ENCODE measurements around the gene CORO6. TPM values are rescaled to one million over a fixed set of nuclear protein-coding genes. Genes with fewer than 3 reads are reported as not detected.
A peak's percentile ranks its signal among the peaks of the same experiment; 100 is the strongest.

CORO6 gene
- total and polyA plus RNA-seq, 2 of the 13 experiments (the other 11 are each of a cell fraction or from before 2014, with no cell fraction given), result 0.42 to 0.82 TPM

DNA sequence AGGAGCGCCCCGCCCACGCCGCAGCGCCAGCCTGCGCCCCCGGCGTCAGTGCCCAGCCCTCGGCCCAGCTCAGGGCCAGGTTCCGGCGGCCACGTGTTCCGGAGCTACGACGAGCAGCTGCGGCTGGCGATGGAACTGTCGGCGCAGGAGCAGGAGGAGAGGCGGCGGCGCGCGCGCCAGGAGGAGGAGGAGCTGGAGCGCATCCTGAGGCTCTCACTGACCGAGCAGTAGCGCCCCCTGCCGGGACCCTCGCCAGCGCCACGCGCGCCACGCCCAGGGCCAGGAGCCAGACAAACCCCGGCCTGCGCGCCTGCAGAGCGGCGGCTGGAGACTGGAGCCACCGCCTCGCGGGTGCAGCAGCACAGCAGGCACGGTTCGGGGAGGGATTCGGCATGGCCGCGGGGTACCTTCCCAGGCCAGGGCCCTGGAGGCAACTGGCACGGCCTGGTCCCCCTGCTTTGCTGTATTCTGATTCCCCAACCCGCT, 9.3 kb downstream of the CORO6 start (continued):
- TF ChIP-seq, protein P1, sequence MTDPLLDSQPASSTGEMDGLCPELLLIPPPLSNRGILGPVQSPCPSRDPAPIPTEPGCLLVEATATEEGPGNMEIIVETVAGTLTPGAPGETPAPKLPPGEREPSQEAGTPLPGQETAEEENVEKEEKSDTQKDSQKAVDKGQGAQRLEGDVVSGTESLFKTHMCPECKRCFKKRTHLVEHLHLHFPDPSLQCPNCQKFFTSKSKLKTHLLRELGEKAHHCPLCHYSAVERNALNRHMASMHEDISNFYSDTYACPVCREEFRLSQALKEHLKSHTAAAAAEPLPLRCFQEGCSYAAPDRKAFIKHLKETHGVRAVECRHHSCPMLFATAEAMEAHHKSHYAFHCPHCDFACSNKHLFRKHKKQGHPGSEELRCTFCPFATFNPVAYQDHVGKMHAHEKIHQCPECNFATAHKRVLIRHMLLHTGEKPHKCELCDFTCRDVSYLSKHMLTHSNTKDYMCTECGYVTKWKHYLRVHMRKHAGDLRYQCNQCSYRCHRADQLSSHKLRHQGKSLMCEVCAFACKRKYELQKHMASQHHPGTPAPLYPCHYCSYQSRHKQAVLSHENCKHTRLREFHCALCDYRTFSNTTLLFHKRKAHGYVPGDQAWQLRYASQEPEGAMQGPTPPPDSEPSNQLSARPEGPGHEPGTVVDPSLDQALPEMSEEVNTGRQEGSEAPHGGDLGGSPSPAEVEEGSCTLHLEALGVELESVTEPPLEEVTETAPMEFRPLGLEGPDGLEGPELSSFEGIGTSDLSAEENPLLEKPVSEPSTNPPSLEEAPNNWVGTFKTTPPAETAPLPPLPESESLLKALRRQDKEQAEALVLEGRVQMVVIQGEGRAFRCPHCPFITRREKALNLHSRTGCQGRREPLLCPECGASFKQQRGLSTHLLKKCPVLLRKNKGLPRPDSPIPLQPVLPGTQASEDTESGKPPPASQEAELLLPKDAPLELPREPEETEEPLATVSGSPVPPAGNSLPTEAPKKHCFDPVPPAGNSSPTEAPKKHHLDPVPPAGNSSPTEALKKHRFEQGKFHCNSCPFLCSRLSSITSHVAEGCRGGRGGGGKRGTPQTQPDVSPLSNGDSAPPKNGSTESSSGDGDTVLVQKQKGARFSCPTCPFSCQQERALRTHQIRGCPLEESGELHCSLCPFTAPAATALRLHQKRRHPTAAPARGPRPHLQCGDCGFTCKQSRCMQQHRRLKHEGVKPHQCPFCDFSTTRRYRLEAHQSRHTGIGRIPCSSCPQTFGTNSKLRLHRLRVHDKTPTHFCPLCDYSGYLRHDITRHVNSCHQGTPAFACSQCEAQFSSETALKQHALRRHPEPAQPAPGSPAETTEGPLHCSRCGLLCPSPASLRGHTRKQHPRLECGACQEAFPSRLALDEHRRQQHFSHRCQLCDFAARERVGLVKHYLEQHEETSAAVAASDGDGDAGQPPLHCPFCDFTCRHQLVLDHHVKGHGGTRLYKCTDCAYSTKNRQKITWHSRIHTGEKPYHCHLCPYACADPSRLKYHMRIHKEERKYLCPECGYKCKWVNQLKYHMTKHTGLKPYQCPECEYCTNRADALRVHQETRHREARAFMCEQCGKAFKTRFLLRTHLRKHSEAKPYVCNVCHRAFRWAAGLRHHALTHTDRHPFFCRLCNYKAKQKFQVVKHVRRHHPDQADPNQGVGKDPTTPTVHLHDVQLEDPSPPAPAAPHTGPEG (CRISPR knock-in tag; IDR thresholded peaks at IDR 0.05), result no peak
- peak; percentile 32; the same call in 1 of the 2 replicates for TF ChIP-seq PHF21A (CRISPR knock-in tag; IDR thresholded peaks at IDR 0.05)
- TF ChIP-seq, protein P2, sequence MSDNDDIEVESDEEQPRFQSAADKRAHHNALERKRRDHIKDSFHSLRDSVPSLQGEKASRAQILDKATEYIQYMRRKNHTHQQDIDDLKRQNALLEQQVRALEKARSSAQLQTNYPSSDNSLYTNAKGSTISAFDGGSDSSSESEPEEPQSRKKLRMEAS (IDR thresholded peaks at IDR 0.05), result peak; percentile 98
- peak; percentile 52 for TF ChIP-seq BCL6 (CRISPR knock-in tag; IDR thresholded peaks at IDR 0.05)
- TF ChIP-seq, protein P3, sequence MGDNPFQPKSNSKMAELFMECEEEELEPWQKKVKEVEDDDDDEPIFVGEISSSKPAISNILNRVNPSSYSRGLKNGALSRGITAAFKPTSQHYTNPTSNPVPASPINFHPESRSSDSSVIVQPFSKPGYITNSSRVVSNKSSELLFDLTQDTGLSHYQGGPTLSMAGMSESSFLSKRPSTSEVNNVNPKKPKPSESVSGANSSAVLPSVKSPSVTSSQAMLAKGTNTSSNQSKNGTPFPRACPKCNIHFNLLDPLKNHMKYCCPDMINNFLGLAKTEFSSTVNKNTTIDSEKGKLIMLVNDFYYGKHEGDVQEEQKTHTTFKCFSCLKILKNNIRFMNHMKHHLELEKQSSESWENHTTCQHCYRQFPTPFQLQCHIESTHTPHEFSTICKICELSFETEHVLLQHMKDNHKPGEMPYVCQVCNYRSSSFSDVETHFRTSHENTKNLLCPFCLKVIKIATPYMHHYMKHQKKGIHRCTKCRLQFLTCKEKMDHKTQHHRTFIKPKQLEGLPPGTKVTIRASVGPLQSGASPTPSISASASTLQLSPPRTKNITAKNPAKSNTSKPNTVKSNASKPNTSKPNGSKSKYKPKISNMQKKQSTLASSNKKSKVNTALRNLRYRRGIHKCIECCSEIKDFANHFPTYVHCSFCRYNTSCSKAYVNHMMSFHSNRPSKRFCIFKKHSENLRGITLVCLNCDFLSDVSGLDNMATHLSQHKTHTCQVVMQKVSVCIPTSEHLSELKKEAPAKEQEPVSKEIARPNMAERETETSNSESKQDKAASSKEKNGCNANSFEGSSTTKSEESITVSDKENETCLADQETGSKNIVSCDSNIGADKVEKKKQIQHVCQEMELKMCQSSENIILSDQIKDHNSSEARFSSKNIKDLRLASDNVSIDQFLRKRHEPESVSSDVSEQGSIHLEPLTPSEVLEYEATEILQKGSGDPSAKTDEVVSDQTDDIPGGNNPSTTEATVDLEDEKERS (CRISPR knock-in tag; IDR thresholded peaks at IDR 0.05), result no peak
- TF ChIP-seq SNAPC2 (CRISPR knock-in tag; IDR thresholded peaks at IDR 0.05), result no peak
- TF ChIP-seq, protein P4, sequence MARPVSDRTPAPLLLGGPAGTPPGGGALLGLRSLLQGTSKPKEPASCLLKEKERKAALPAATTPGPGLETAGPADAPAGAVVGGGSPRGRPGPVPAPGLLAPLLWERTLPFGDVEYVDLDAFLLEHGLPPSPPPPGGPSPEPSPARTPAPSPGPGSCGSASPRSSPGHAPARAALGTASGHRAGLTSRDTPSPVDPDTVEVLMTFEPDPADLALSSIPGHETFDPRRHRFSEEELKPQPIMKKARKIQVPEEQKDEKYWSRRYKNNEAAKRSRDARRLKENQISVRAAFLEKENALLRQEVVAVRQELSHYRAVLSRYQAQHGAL (CRISPR knock-in tag; IDR thresholded peaks at IDR 0.05; ENCODE audit: not compliant biosample characterization), result no peak
- TF ChIP-seq, protein P5, sequence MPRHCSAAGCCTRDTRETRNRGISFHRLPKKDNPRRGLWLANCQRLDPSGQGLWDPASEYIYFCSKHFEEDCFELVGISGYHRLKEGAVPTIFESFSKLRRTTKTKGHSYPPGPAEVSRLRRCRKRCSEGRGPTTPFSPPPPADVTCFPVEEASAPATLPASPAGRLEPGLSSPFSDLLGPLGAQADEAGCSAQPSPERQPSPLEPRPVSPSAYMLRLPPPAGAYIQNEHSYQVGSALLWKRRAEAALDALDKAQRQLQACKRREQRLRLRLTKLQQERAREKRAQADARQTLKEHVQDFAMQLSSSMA (CRISPR knock-in tag; IDR thresholded peaks at IDR 0.05), result no peak
- no peak for TF ChIP-seq FOSL1 (CRISPR knock-in tag; IDR thresholded peaks at IDR 0.05; ENCODE audit: borderline replicate concordance)
- TF ChIP-seq, protein P6, sequence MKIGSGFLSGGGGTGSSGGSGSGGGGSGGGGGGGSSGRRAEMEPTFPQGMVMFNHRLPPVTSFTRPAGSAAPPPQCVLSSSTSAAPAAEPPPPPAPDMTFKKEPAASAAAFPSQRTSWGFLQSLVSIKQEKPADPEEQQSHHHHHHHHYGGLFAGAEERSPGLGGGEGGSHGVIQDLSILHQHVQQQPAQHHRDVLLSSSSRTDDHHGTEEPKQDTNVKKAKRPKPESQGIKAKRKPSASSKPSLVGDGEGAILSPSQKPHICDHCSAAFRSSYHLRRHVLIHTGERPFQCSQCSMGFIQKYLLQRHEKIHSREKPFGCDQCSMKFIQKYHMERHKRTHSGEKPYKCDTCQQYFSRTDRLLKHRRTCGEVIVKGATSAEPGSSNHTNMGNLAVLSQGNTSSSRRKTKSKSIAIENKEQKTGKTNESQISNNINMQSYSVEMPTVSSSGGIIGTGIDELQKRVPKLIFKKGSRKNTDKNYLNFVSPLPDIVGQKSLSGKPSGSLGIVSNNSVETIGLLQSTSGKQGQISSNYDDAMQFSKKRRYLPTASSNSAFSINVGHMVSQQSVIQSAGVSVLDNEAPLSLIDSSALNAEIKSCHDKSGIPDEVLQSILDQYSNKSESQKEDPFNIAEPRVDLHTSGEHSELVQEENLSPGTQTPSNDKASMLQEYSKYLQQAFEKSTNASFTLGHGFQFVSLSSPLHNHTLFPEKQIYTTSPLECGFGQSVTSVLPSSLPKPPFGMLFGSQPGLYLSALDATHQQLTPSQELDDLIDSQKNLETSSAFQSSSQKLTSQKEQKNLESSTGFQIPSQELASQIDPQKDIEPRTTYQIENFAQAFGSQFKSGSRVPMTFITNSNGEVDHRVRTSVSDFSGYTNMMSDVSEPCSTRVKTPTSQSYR (CRISPR knock-in tag; IDR thresholded peaks at IDR 0.05; ENCODE audit: borderline replicate concordance), result peak; percentile 56; the same call in 1 of the 2 replicates
- TF ChIP-seq BORCS8-MEF2B (CRISPR knock-in tag; IDR thresholded peaks at IDR 0.05), result peak; percentile 95
- no peak for TF ChIP-seq ZFP62 (CRISPR knock-in tag; IDR thresholded peaks at IDR 0.05)
- peak; percentile 3; the same call in 1 of the 2 replicates for TF ChIP-seq BHLHE40 (IDR thresholded peaks at IDR 0.05; ENCODE audit: low read length)
- TF ChIP-seq ZNF17 (CRISPR knock-in tag; IDR thresholded peaks at IDR 0.05), result no peak
- TF ChIP-seq NFE2L2 (IDR thresholded peaks at IDR 0.05; ENCODE audit: low read length), result no peak
